GM19238 (cell line): ENCODE results near the gene IQSEC1.
A peak's percentile ranks its signal among the peaks of the same experiment; 100 is the strongest.

Experiments
- DNase-seq: peaks from one replicate; pipeline ENCODE4 v3.0.0; 2011; ENCODE audit warnings: low spot score; ENCODE audit not compliant: insufficient read length

IQSEC1 gene

GRCh38 chr3:13085846-13086179, 12.6 kb upstream of the IQSEC1 start:
- no peak for DNase-seq

GRCh38 chr3:13085081-13085845, 12.0 kb upstream of the IQSEC1 start:
- no peak for DNase-seq

GRCh38 chr3:13083898-13084297, 10.7 kb upstream of the IQSEC1 start:
- peak; percentile 62 for DNase-seq

GRCh38 chr3:13083254-13083653, 10.0 kb upstream of the IQSEC1 start:
- no peak for DNase-seq

GRCh38 chr3:13082677-13083076, 9.4 kb upstream of the IQSEC1 start:
- no peak for DNase-seq

- no peak for DNase-seq
Measured at GRCh38 chr3:13081603-13082360, 8.6 kb upstream of the IQSEC1 start.

GRCh38 chr3:13080591-13080990, 7.4 kb upstream of the IQSEC1 start:
- no peak for DNase-seq

GRCh38 chr3:13080026-13080425, 6.8 kb upstream of the IQSEC1 start:
- DNase-seq, result no peak

- DNase-seq, result no peak
Measured at GRCh38 chr3:13079510-13079909, 6.3 kb upstream of the IQSEC1 start.

- no peak for DNase-seq
Measured at GRCh38 chr3:13079051-13079450, 5.8 kb upstream of the IQSEC1 start.

- no peak for DNase-seq
Measured at GRCh38 chr3:13078163-13078905, 5.1 kb upstream of the IQSEC1 start.

GRCh38 chr3:13077431-13078162, 4.4 kb upstream of the IQSEC1 start:
- no peak for DNase-seq

- DNase-seq, result no peak
Measured at GRCh38 chr3:13075986-13076654, 2.9 kb upstream of the IQSEC1 start.

- no peak for DNase-seq
Measured at GRCh38 chr3:13075318-13075717, 2.1 kb upstream of the IQSEC1 start.

GRCh38 chr3:13074006-13074375, 762 bp upstream of the IQSEC1 start:
- no peak for DNase-seq

- DNase-seq, result no peak
Measured at GRCh38 chr3:13072600-13073325, 466 bp downstream of the IQSEC1 start.

GRCh38 chr3:13072239-13072599, 1.0 kb downstream of the IQSEC1 start:
- DNase-seq, result peak; percentile 62

- DNase-seq, result no peak
Measured at GRCh38 chr3:13071695-13072094, 1.5 kb downstream of the IQSEC1 start.

- DNase-seq, result no peak
Measured at GRCh38 chr3:13070391-13071070, 2.7 kb downstream of the IQSEC1 start.

- DNase-seq, result peak; percentile 76
Measured at GRCh38 chr3:13069495-13069894, 3.7 kb downstream of the IQSEC1 start.
